GM21381 (cell line): ENCODE results near the gene SLCO2B1.

Source experiments
- ATAC-seq: cut with Tn5 transposase; IDR thresholded peaks from one replicate; pipeline ENCODE4 v1.9.1; 2021; ENCODE audit warnings: mild to moderate bottlenecking, moderate library complexity; ENCODE audit not compliant: unreplicated experiment

SLCO2B1 gene

GRCh38 chr11:75245356-75246005, 94.6 kb downstream of the SLCO2B1 start:
- ATAC-seq, result no peak

GRCh38 chr11:75246006-75246670, 95.2 kb downstream of the SLCO2B1 start:
- no peak for ATAC-seq

GRCh38 chr11:75246671-75247350, 95.9 kb downstream of the SLCO2B1 start:
- ATAC-seq, result no peak

- ATAC-seq, result no peak
Observed at GRCh38 chr11:75248924-75249256, 98.0 kb downstream of the SLCO2B1 start.

- ATAC-seq, result no peak
Observed at GRCh38 chr11:75249704-75250103, 98.8 kb downstream of the SLCO2B1 start.

- no peak for ATAC-seq
Observed at GRCh38 chr11:75254326-75254725, 103.4 kb downstream of the SLCO2B1 start.
